Natural killer cell (primary cell): ENCODE data around the gene RENBP. TPM values are rescaled to one million over a fixed set of nuclear protein-coding genes. Genes with fewer than 3 reads are reported as not detected.

Experiments used
- ATAC-seq, 3 donors: fragments of 150-1000 bp in 2 of 3; fragments of 200-7000 bp in 1 of 3; cut with Tn5 transposase; 1 replicate in 1 of 3; 2 replicates in 2 of 3; pipeline ENCODE4 v1.10.0; 2021; ENCODE audit warnings: mild to moderate bottlenecking in 2 of 3, moderate library complexity in 2 of 3
- DNase-seq, 2 donors: peaks; one replicate each; pipeline versions ENCODE4 v3.0.0 to v3.0.0-alpha.2; 2013 to 2021; ENCODE audit warnings: mixed read lengths in 1 of 2
- H3K27ac ChIP-seq: one replicate; pipeline ENCODE4 v1.5.1; 2013; ENCODE audit warnings: mild to moderate bottlenecking, low read length
- H3K27me3 ChIP-seq: one replicate; pipeline ENCODE4 v1.6.1; 2013; ENCODE audit warnings: low read length; ENCODE audit not compliant: control insufficient read depth, insufficient read depth
- H3K36me3 ChIP-seq: one replicate; pipeline ENCODE4 v1.6.1; 2013; ENCODE audit warnings: low read length; ENCODE audit not compliant: control insufficient read depth, insufficient read depth
- H3K4me1 ChIP-seq: one replicate; pipeline ENCODE4 v1.6.1; 2013; ENCODE audit warnings: low read length; ENCODE audit not compliant: control insufficient read depth, insufficient read depth
- H3K4me3 ChIP-seq: one replicate; pipeline ENCODE4 v1.5.1; 2013; ENCODE audit warnings: low read length
- H3K9me3 ChIP-seq: one replicate; pipeline ENCODE4 v1.6.1; 2013; ENCODE audit warnings: low read length; ENCODE audit not compliant: control insufficient read depth, insufficient read depth
- H3K27ac Mint-ChIP-seq, 2 donors: one replicate each; pipeline ENCODE4 v1.8.0; 2022; ENCODE audit warnings: mild to moderate bottlenecking in 2 of 2, mixed read lengths in 2 of 2, moderate library complexity in 1 of 2
- H3K27me3 Mint-ChIP-seq, 2 donors: one replicate each; pipeline ENCODE4 v1.8.0; 2022; ENCODE audit warnings: low read depth in 2 of 2, mixed read lengths in 2 of 2
- H3K36me3 Mint-ChIP-seq: one replicate; pipeline ENCODE4 v1.8.0; 2022; ENCODE audit warnings: mixed read lengths
- H3K4me1 Mint-ChIP-seq, 2 donors: one replicate each; pipeline ENCODE4 v1.8.0; 2022; ENCODE audit warnings: mixed read lengths in 2 of 2
- H3K4me3 Mint-ChIP-seq: one replicate; pipeline ENCODE4 v1.8.0; 2022; ENCODE audit warnings: mild to moderate bottlenecking, moderate library complexity, mixed read lengths
- H3K9me3 Mint-ChIP-seq, 2 donors: one replicate each; pipeline ENCODE4 v1.8.0; 2022; ENCODE audit warnings: mixed read lengths in 2 of 2
- CTCF ChIP-seq: fragments of 200-600 bp; IDR thresholded peaks from one replicate; pipeline ENCODE4 v1.8.0; 2022; ENCODE audit warnings: antibody characterized with exemption
- WGBS: methylation state at CpG from one replicate; pipeline ENCODE4 v1.1.7; 2013; ENCODE audit warnings: missing lambda C conversion rate; ENCODE audit not compliant: insufficient coverage; 5-methylcytosine and 5-hydroxymethylcytosine counted together
- intact Hi-C: fragments of 100-400 bp; cut with micrococcal nuclease; formaldehyde crosslinking; loops from one replicate; pipeline ENCODE4 v1.14.2; 2022
- total RNA-seq, 4 donors: library from RNA; stranded (reverse); fragments of 120-200 nt in 1 of 4; gene quantifications; one replicate each; pipeline versions ENCODE4 v1.2.3 to v1.2.4, GENCODE V29; 2013 to 2022

Gene RENBP
- total RNA-seq, 3 donors from 2014 or later (not counting 1 experiment from before 2014, with no cell fraction given): 14.3 to 17.1 (median 15.2) TPM

DNA sequence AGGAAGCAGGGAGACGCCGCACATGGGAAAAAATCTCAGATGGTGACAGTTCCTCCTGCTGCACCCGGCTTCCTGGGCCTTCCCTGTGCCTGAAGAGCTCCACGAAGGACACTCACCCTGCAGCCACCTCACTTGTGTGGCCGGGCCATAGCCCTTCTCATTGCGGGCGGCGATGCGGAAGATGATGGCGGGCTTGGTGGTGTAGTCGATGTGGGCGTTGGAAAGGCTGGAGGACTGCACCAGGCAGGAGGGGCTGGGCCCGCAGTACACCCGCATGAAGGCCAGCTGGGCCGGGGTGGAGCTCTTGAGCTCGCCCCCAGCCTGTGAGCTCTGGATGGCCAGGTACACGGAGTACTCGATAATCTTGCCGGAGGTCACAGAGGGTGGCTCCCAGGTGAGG, 5.7 kb upstream of the RENBP start:
- 94% methylated on average over 19 of the region's 19 CpGs for WGBS
- DNase-seq (no peak), ATAC-seq (no peak)
- Mint-ChIP-seq H3K4me1 (peaks cover 11 to 20% of the 10 kb centered on the region in 2 donors), H3K36me3 (no peaks in the 10 kb centered on the region), H3K4me3 (no peak overlapping the region), H3K27ac (no peak overlapping the region), H3K27me3 (no peaks in the 10 kb centered on the region), H3K9me3 (no peaks in the 10 kb centered on the region)
- Histone ChIP-seq H3K4me3 (no peak overlapping the region), H3K36me3 (peaks cover 58% of the 10 kb centered on the region), H3K27ac (no peak overlapping the region), H3K4me1 (peaks cover 52% of the 10 kb centered on the region), H3K9me3 (no peaks in the 10 kb centered on the region), H3K27me3 (no peaks in the 10 kb centered on the region)
- TF ChIP-seq CTCF: no peak
- intact Hi-C loops: no loop called here

GRCh38 chrX:153948847-153949805, 4.7 kb upstream of the RENBP start:
- ATAC-seq (peak in 2 of 3 donors; percentile 28 to 29), DNase-seq (peak in 1 of 2 donors; percentile 46)
- Mint-ChIP-seq H3K4me3 (peak overlapping the region; percentile 72), H3K27ac (peak overlapping the region; percentile 87 to 93), H3K36me3 (no peaks in the 10 kb centered on the region), H3K4me1 (peaks cover 11 to 25% of the 10 kb centered on the region in 2 donors), H3K27me3 (no peaks in the 10 kb centered on the region), H3K9me3 (no peaks in the 10 kb centered on the region)
- intact Hi-C loops: no loop called here
- Histone ChIP-seq H3K4me3 (no peak overlapping the region), H3K9me3 (no peaks in the 10 kb centered on the region), H3K4me1 (peaks cover 62% of the 10 kb centered on the region), H3K36me3 (peaks cover 50% of the 10 kb centered on the region), H3K27ac (peak overlapping the region; percentile 61), H3K27me3 (no peaks in the 10 kb centered on the region)
- no peak for TF ChIP-seq CTCF
- WGBS: 41% methylated on average over 23 of the region's 30 CpGs

DNA sequence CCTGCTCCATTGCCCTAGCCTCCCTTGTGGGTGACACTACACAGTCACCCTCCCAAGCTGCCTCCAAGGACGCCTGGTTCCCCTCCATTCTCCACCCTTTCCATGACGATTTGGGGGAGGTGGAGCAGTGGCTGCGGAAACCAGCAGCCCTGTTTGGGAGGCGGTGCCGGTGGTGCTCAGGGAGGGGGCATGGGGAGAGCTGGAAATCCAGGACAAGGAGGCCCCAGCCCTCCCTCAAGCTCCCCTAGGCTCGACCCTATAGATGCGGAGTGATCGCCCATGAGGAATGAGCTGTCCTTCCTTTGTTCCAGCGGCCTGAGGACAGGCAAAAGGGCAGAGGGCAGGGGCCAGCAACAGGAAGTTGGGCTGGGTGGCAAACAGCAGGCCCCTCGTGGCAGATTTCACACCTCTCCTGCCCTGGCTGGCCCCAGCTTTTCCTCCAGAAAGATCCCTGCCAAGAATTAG, 3.6 kb upstream of the RENBP start:
- peak overlapping the region; percentile 72 for H3K4me3 Mint-ChIP-seq
- H3K36me3 Mint-ChIP-seq: no peaks in the 10 kb centered on the region
- H3K9me3 ChIP-seq: no peaks in the 10 kb centered on the region
- H3K27ac ChIP-seq: peak overlapping the region; percentile 61
- H3K4me3 ChIP-seq: no peak overlapping the region
- H3K27ac Mint-ChIP-seq: peak overlapping the region; percentile 87 to 93
- no peak for TF ChIP-seq CTCF
- 58% methylated on average over 6 of the region's 10 CpGs for WGBS
- H3K27me3 ChIP-seq: no peaks in the 10 kb centered on the region
- peaks cover 11 to 25% of the 10 kb centered on the region in 2 donors for H3K4me1 Mint-ChIP-seq
- H3K9me3 Mint-ChIP-seq: no peaks in the 10 kb centered on the region
- peaks cover 42% of the 10 kb centered on the region for H3K36me3 ChIP-seq
- DNase-seq (no peak), ATAC-seq (no peak)
- peaks cover 62% of the 10 kb centered on the region for H3K4me1 ChIP-seq
- no peaks in the 10 kb centered on the region for H3K27me3 Mint-ChIP-seq
- intact Hi-C loops: no loop called here
